GM12878 (cell line): ENCODE measurements around the gene CAMTA1. TPM values are rescaled to one million over a fixed set of nuclear protein-coding genes. Genes with fewer than 3 reads are reported as not detected.

Experiments used
- ATAC-seq: fragments of 200-7000 bp; cut with Tn5 transposase; 3 replicates; pipeline ENCODE4 v1.9.1; 2020; ENCODE audit warnings: mild to moderate bottlenecking, moderate library complexity
- BruUV-seq: library from RNA; stranded (reverse); fragments of 400-500 nt; replicated peaks from 2 replicates; lab custom pipeline; 2021; lab: Mats Ljungman, UMichigan
- CTCF ChIA-PET: fragments of 300-600 bp; sonication (Branson Sonifier 250); formaldehyde crosslinking; extraction: SDS; loops from one replicate; lab custom pipeline; 2021; ENCODE audit warnings: inconsistent platforms; lab: Yijun Ruan, JAX
- POLR2A ChIA-PET: fragments of 350-600 bp; formaldehyde crosslinking; extraction: SDS; loops from one replicate; lab custom pipeline; 2021; ENCODE audit warnings: inconsistent platforms; lab: Charles Lee
- RAD21 ChIA-PET: fragments of 300-600 bp; sonication (Branson Sonifier 250); formaldehyde crosslinking; loops from one replicate; lab custom pipeline; 2023; ENCODE audit warnings: antibody characterized with exemption; ENCODE audit not compliant: unreplicated experiment; lab: Charles Lee
- SMC1A ChIA-PET: fragments of 300-600 bp; sonication (Branson Sonifier 250); formaldehyde crosslinking; loops from one replicate; lab custom pipeline; 2023; ENCODE audit not compliant: unreplicated experiment, uncharacterized antibody; lab: Charles Lee
- DNase-seq: peaks from one replicate; pipeline ENCODE4 v3.0.0-alpha.2; 2011; ENCODE audit warnings: low read depth, low spot score
- FAIRE-seq: peaks from 3 replicates; lab custom pipeline; 2011; peaks lifted over from hg19 to GRCh38; lab: Jason Lieb, UNC
- H2AFZ ChIP-seq: 2 replicates; pipeline ENCODE4 v1.6.0; 2011; ENCODE audit warnings: low read depth, low read length, control low read depth; ENCODE audit not compliant: control insufficient read depth
- H3K27ac ChIP-seq: 2 replicates; pipeline ENCODE4 v1.5.1; 2011; ENCODE audit warnings: control low read depth; ENCODE audit not compliant: control insufficient read depth, insufficient read depth
- H3K27me3 ChIP-seq, 2 experiments: replicated peaks in 1 of 2; 2 replicates each; pipeline versions ENCODE4 v1.6.0 to v1.6.1; 2011; ENCODE audit warnings: low read length in 1 of 2; ENCODE audit not compliant: control insufficient read depth in 2 of 2, insufficient read depth in 2 of 2
- H3K36me3 ChIP-seq, 2 experiments: 2 replicates each; pipeline ENCODE4 v1.5.1; 2011; ENCODE audit warnings: low read length in 1 of 2; ENCODE audit not compliant: control insufficient read depth in 2 of 2, insufficient read depth in 2 of 2
- H3K4me1 ChIP-seq: 2 replicates; pipeline ENCODE4 v1.6.1; 2011; ENCODE audit warnings: mild to moderate bottlenecking, low read length, moderate library complexity, mixed read lengths; ENCODE audit not compliant: control insufficient read depth, insufficient read depth
- H3K4me2 ChIP-seq: 2 replicates; pipeline ENCODE4 v1.6.0; 2011; ENCODE audit warnings: control low read depth; ENCODE audit not compliant: control insufficient read depth, insufficient read depth
- H3K4me3 ChIP-seq: fragments of 200-600 bp; sonication (generic); 2 replicates; pipeline ENCODE4 v1.5.1; 2016
- H3K79me2 ChIP-seq: 2 replicates; pipeline ENCODE4 v1.6.0; 2011; ENCODE audit warnings: low read length; ENCODE audit not compliant: control insufficient read depth, insufficient read depth
- H3K9ac ChIP-seq: 2 replicates; pipeline ENCODE4 v1.8.0; 2011; ENCODE audit warnings: low read length, control low read depth, mixed read lengths; ENCODE audit not compliant: control insufficient read depth, insufficient read depth
- H3K9me3 ChIP-seq: replicated peaks from 3 replicates; pipeline ENCODE4 v1.5.1; 2011; ENCODE audit warnings: mild to moderate bottlenecking, low read length; ENCODE audit not compliant: control insufficient read depth, insufficient read depth
- H4K20me1 ChIP-seq: 2 replicates; pipeline ENCODE4 v1.6.0; 2011; ENCODE audit not compliant: control insufficient read depth, insufficient read depth
- ATF2 ChIP-seq: IDR thresholded peaks from 2 replicates; pipeline ENCODE4 v1.6.1; 2012; ENCODE audit warnings: low read length, inconsistent platforms
- BRCA1 ChIP-seq: IDR thresholded peaks from 2 replicates; pipeline ENCODE4 v1.6.1; 2011; ENCODE audit warnings: low read depth, low read length, improper control_type of control experiment
- CBX5 ChIP-seq: sonication (generic); IDR thresholded peaks from 2 replicates; pipeline ENCODE4 v1.6.1; 2016; ENCODE audit warnings: low read depth, moderate library complexity, mild to moderate bottlenecking, inconsistent platforms
- CREM ChIP-seq: IDR thresholded peaks from 2 replicates; pipeline ENCODE4 v1.6.1; 2014; ENCODE audit warnings: antibody characterized with exemption, low read depth
- E2F4 ChIP-seq: IDR thresholded peaks from 2 replicates; pipeline ENCODE4 v1.6.1; 2012; ENCODE audit warnings: low read depth, low read length, improper control_type of control experiment
- FOS ChIP-seq: IDR thresholded peaks from 3 replicates; pipeline ENCODE4 v1.6.1; 2011; ENCODE audit warnings: borderline replicate concordance; ENCODE audit not compliant: insufficient read length; ENCODE audit errors: extremely low read depth
- KLF5 ChIP-seq: fragments of 450-650 bp; IDR thresholded peaks from 2 replicates; pipeline ENCODE4 v1.6.1; 2014; ENCODE audit warnings: mild to moderate bottlenecking; ENCODE audit not compliant: partially characterized antibody
- MYB ChIP-seq: fragments of 150-350 bp; IDR thresholded peaks from 2 replicates; pipeline ENCODE4 v1.6.1; 2014; ENCODE audit warnings: mild to moderate bottlenecking, low read depth, low read length, borderline replicate concordance
- NRF1 ChIP-seq: conservative IDR thresholded peaks from 2 replicates; pipeline ENCODE4 v1.6.1; 2011; ENCODE audit warnings: mild to moderate bottlenecking, low read depth, low read length, improper control_type of control experiment
- PML ChIP-seq: IDR thresholded peaks from 2 replicates; pipeline ENCODE4 v1.6.1; 2012; ENCODE audit warnings: low read length, inconsistent platforms
- RAD21 ChIP-seq: IDR thresholded peaks from 2 replicates; pipeline ENCODE4 v1.6.1; 2011; ENCODE audit warnings: mild to moderate bottlenecking, low read depth, low read length, moderate library complexity; ENCODE audit not compliant: insufficient read depth
- REST ChIP-seq: IDR thresholded peaks from 2 replicates; pipeline ENCODE4 v1.6.1; 2012; ENCODE audit warnings: mild to moderate bottlenecking, low read depth, low read length
- SIX5 ChIP-seq: IDR thresholded peaks from 2 replicates; pipeline ENCODE4 v1.6.1; 2011; ENCODE audit warnings: mild to moderate bottlenecking, low read depth, low read length, moderate library complexity; ENCODE audit not compliant: severe bottlenecking
- SPI1 ChIP-seq: IDR thresholded peaks from 2 replicates; pipeline ENCODE4 v1.6.1; 2011; ENCODE audit warnings: low read depth, mild to moderate bottlenecking, low read length, moderate library complexity, borderline replicate concordance; ENCODE audit not compliant: insufficient read depth
- ZNF217 ChIP-seq: fragments of 450-650 bp; IDR thresholded peaks from 2 replicates; pipeline ENCODE4 v1.6.1; 2017; ENCODE audit warnings: antibody characterized with exemption, mild to moderate bottlenecking
- ZNF274 ChIP-seq: IDR thresholded peaks from one replicate; pipeline ENCODE4 v1.8.0; 2011; ENCODE audit not compliant: insufficient read length, insufficient read depth
- ZSCAN29 ChIP-seq: fragments of 450-650 bp; IDR thresholded peaks from 2 replicates; pipeline ENCODE4 v1.6.1; 2017; ENCODE audit warnings: mild to moderate bottlenecking, moderate library complexity
- WGBS: methylation state at CpG from one replicate; pipeline ENCODE4 v1.1.6; 2016; ENCODE audit warnings: low lambda C conversion rate; ENCODE audit not compliant: insufficient replicate concordance, insufficient coverage; ENCODE audit errors: missing lambda C conversion rate; 5-methylcytosine and 5-hydroxymethylcytosine counted together
- in situ Hi-C: fragments of 300-500 bp; cut with MboI; formaldehyde crosslinking; loops from 9 replicates; pipeline ENCODE4 v1.14.3; 2018; ENCODE audit warnings: mixed read lengths
- intact Hi-C: fragments of 100-400 bp; cut with micrococcal nuclease; formaldehyde crosslinking; loops from one replicate; pipeline ENCODE4 v1.14.2; 2022; ENCODE audit not compliant: unreplicated experiment
- polyA plus RNA-seq, 11 experiments: library from polyadenylated mRNA; depleted of rRNA in 4 of 11; unstranded in 6 of 11; stranded (reverse) in 5 of 11; fragments of >200 nt; fragmentation: Nextera tagmentation in 4 of 11; fragmentation: Illumina TruSeq in 1 of 11; extraction: Ambion mirVana in 4 of 11; extraction: Trizol in 1 of 11; gene quantifications; 1 replicate in 1 of 11; 2 replicates in 10 of 11; pipeline versions ENCODE4 v1.2.1 to v1.2.3, GENCODE V29; 2011 to 2016; ENCODE audit warnings: inconsistent platforms in 2 of 11, missing spikeins in 2 of 11, low read depth in 1 of 11
- total RNA-seq, 4 experiments: library from RNA; depleted of rRNA in 3 of 4; stranded (reverse); fragments of >200 nt in 3 of 4; fragmentation: Illumina TruSeq in 1 of 4; extraction: Trizol in 1 of 4; gene quantifications; 2 replicates each; pipeline versions ENCODE4 v1.2.1 to v1.2.3, GENCODE V29; 2013 to 2021

The CAMTA1 gene
- total and polyA plus RNA-seq, 10 of the 15 experiments (the other 5 are each of a cell fraction or from before 2014, with no cell fraction given): 37.7 to 148 (median 76.4) TPM

GRCh38 chr1:7113136-7113535 lies 327.9 kb downstream of the CAMTA1 start (continued):
- TF ChIP-seq CBX5 (no peak), PML (no peak), KLF5 (no peak), CREM (no peak)

GRCh38 chr1:7113822-7114221 lies 328.6 kb downstream of the CAMTA1 start:
- H3K27ac ChIP-seq: no peak overlapping the region
- H3K79me2 ChIP-seq: no peaks in the 10 kb centered on the region
- no peaks in the 10 kb centered on the region for H3K36me3 ChIP-seq
- ChIA-PET POLR2A (no interaction called here), RAD21 (no interaction called here), SMC1A (no interaction called here), CTCF (no interaction called here)
- no peaks in the 10 kb centered on the region; a peak in 1 of 4 replicates for H3K27me3 ChIP-seq
- no peaks in the 10 kb centered on the region for H4K20me1 ChIP-seq
- in situ Hi-C loops (no loop called here), intact Hi-C loops (no loop called here)
- ATAC-seq (no peak), DNase-seq (no peak), FAIRE-seq (no peak)
- BruUV-seq: no TSS peak
- no peaks in the 10 kb centered on the region for H3K4me1 ChIP-seq
- H3K9me3 ChIP-seq: no peaks in the 10 kb centered on the region; the same call in 2 of the 3 replicates
- no peak overlapping the region for H3K9ac ChIP-seq
- H2AFZ ChIP-seq: no peak overlapping the region
- no peak overlapping the region for H3K4me2 ChIP-seq
- TF ChIP-seq SIX5 (no peak), BRCA1 (no peak), ZNF217 (no peak), SPI1 (no peak), MYB (no peak), E2F4 (no peak), ZSCAN29 (no peak), NRF1 (no peak), REST (no peak), ATF2 (no peak), FOS (no peak), RAD21 (no peak), ZNF274 (no peak)
- WGBS: 36% methylated on average over 6 of the region's 6 CpGs
- H3K4me3 ChIP-seq: no peak overlapping the region
